ENCODE data around the gene ATP10A. TPM values are rescaled to one million over a fixed set of nuclear protein-coding genes. Genes with fewer than 3 reads are reported as not detected.
A peak's percentile ranks its signal among the peaks of the same experiment; 100 is the strongest.
"Not testable (repeated sequence)": the region's sequence is repeated elsewhere in the genome, so short reads cannot be mapped to it uniquely, and the experiment has no call there.

The ATP10A gene
- total RNA-seq, 1 donor from 2014 or later = 0.58 TPM

DNA sequence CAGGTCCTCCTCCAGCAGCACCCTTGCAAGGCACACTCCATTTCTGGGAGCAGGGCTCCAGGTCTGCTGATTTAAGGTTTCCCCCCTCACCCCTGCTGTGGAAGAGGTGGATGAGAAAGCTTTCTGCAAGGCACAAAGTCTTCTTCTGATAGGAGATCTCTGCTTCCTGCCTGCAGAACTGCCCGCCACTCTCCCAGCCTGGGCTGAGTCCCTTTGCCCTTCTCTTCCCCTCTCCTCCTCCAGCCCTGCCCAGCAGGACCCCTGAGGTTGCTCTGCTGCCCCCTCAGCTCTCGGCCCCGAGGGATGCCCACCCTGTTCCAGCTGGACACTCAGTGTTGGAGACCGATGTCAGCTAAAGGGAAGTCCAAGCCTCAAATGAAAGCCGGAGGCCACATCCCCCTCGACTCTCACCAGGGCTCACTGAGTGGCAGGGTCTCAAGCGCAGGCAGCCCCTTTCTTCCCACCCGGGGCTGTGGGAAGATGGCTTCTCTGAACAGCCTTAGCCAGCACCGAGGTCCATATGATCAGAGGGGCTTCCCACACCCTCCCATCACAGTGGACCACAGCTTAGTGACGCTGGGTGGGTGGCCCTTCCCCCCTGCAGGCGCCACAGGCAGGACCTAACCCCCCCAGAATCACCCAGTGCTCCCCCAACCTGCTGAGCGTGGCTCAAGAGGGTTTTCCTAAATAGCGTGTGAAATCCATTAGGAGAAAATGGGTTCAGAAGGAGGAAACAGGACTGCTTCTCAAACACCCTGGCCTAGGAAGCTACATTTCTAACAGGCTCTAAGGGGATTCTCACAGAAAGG is 4.0 kb downstream of the ATP10A start:
- no peak overlapping the region for H3K4me3 ChIP-seq
- intact Hi-C loops (cut with micrococcal nuclease) = no loop called here
- H3K9me3 ChIP-seq (replicated peaks) = no peaks in the 10 kb centered on the region
- H3K27me3 ChIP-seq (ENCODE audit: low read depth) = peaks cover 83% of the 10 kb centered on the region
- TF ChIP-seq, protein P1, sequence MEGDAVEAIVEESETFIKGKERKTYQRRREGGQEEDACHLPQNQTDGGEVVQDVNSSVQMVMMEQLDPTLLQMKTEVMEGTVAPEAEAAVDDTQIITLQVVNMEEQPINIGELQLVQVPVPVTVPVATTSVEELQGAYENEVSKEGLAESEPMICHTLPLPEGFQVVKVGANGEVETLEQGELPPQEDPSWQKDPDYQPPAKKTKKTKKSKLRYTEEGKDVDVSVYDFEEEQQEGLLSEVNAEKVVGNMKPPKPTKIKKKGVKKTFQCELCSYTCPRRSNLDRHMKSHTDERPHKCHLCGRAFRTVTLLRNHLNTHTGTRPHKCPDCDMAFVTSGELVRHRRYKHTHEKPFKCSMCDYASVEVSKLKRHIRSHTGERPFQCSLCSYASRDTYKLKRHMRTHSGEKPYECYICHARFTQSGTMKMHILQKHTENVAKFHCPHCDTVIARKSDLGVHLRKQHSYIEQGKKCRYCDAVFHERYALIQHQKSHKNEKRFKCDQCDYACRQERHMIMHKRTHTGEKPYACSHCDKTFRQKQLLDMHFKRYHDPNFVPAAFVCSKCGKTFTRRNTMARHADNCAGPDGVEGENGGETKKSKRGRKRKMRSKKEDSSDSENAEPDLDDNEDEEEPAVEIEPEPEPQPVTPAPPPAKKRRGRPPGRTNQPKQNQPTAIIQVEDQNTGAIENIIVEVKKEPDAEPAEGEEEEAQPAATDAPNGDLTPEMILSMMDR (IDR thresholded peaks at IDR 0.05; ENCODE audit: borderline replicate concordance) = no peak
- H3K36me3 ChIP-seq = no peaks in the 10 kb centered on the region
- H3K4me1 ChIP-seq = peaks cover 17% of the 10 kb centered on the region
- H3K27ac ChIP-seq (replicated peaks) = no peak overlapping the region
- no peak for DNase-seq

DNA sequence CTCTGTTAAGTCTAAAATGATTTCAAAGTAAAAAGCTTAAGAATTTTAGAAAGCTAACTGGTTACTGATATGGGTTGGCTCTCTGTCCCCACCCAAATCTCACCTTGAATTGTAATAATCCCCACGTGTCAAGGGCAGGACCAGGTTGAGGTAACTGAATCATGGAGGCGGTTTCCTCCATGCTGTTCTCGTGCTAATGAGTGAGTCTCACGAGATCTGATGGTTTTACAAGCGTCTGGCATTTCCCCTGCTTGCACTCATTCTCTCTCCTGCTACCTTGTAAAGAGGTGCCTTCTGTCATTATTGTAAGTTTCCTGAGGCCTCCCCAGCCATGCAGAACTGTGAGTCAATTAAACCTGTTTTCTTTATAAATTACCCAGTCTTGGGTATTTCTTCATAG is 7.1 kb downstream of the ATP10A start:
- H3K9me3 ChIP-seq (replicated peaks); intact Hi-C loops (cut with micrococcal nuclease); H3K4me1 ChIP-seq; H3K4me3 ChIP-seq; DNase-seq; H3K27ac ChIP-seq (replicated peaks); H3K36me3 ChIP-seq: not testable (repeated sequence)
- H3K27me3 ChIP-seq (ENCODE audit: low read depth) = peaks cover 70% of the 10 kb centered on the region

DNA sequence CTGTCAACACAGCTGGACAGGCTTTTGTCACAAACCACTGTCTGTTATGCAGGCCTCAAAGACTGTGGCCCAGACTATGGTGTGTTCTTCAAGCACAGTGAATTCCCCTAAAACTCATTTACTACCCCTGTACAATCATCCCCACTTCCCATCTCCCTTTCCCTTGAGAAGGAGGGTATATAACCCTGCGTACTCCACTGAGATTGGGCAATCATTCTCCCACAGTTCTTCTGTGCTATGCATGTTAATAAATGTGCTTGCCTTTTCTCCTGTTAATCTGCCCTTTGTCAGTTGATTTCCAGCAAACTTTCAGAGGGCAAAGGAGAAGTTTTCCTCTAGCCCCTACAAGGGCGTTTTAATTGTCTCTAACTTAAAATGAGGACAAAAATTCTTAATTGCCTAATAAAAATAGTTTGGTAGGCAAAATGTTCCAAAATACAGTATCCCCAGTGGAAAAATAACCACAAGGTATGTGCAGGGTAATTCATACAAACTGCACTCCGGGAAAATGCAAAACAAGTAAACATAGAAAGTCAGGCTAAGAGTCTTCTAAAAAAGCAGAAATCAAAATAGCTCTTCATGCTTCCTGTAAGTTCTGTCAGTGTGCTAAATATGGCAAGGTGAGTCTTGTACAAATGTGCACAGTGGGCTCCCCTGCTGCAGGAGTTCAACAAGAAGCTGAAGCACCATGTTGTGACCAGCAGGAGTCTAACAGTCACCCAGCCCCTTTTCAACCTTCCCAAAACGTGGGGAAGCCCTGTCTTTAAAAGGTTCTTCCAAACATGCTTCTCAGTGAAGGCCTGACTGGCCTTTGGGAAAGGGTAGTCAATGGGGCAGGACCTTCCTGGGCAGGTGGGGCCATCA is 10.2 kb downstream of the ATP10A start:
- peaks cover 71% of the 10 kb centered on the region for H3K27me3 ChIP-seq (ENCODE audit: low read depth)
- no peak for DNase-seq
- no peaks in the 10 kb centered on the region for H3K36me3 ChIP-seq
- TF ChIP-seq, protein P1 (IDR thresholded peaks at IDR 0.05; ENCODE audit: borderline replicate concordance) = no peak
- no peak overlapping the region for H3K27ac ChIP-seq (replicated peaks)
- intact Hi-C loops (cut with micrococcal nuclease) = no loop called here
- no peak overlapping the region for H3K4me3 ChIP-seq
- no peaks in the 10 kb centered on the region for H3K9me3 ChIP-seq (replicated peaks)
- H3K4me1 ChIP-seq = peaks cover 25% of the 10 kb centered on the region

DNA sequence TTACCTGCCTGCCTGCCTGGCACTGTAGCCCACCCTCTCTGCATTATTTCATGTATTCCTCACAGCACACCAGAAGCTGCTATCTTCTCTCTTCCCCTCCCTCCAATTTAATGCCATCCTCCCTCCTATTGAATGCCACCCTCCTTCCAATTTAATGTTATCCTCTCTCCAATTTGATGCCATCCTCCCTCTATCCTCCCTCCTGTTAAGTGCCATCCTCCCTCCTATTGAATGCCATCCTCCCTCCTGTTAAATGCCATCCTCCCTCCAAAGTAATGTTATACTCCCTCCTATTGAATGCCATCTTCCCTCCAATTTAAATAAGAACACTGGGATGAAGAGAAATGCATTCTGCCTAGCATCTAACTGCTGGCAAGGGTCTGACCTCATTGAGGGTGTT is 11.1 kb downstream of the ATP10A start:
- Histone ChIP-seq H3K27me3 (ENCODE audit: low read depth) (peaks cover 65% of the 10 kb centered on the region), H3K4me3 (no peak overlapping the region), H3K27ac (replicated peaks) (no peak overlapping the region), H3K4me1 (peaks cover 25% of the 10 kb centered on the region), H3K9me3 (replicated peaks) (no peaks in the 10 kb centered on the region), H3K36me3 (no peaks in the 10 kb centered on the region)
- TF ChIP-seq, protein P1 (IDR thresholded peaks at IDR 0.05; ENCODE audit: borderline replicate concordance) = no peak
- intact Hi-C loops (cut with micrococcal nuclease) = no loop called here
- no peak for DNase-seq

DNA sequence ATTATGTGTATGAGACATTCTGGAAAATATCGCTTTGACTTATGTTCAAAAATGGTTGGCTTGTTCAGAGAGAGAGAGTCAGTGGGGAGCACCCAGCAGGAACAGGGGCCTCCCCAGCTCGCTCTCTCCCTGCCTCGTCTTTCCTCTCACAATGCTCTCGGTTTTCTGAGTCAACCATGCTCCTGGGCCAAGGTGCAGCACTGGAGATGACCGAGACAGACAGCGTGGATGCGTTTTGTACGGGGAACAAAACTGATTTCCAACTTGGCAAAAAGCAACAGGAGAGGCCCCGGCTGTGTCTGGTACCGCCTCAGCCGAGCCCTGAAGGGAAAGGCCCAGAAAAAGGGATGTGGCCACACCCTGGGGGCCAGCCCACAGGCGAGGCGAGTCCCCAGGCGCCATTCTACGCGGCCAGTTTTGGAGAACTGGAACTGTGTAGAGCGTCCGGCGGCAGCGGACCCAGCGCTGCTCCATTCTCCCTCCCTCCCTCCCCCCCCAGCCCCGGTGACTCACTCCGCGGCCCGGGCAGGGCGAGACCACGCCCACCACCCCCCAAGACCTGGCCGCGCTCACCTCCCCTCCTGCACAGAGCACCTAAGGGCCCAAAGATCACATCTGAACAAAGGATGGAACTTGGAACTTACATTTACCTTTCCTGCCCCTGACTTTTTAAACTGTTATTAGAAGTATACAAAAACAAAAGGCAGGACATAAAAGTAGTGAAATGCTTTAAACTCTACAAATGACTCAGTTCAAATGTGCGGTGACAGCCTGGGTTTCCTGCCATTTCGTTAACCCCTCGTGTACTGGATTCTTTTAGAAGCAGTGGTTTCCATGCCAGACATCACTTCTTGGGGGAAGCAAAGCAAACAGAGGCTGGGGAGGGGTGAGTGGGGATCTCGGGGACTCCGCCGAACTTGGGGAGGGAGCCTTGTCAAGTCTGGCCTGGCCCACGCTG is 12.7 kb downstream of the ATP10A start:
- Histone ChIP-seq H3K4me1 (peaks cover 25% of the 10 kb centered on the region), H3K9me3 (replicated peaks) (no peaks in the 10 kb centered on the region), H3K4me3 (peak overlapping the region; percentile 59), H3K36me3 (no peaks in the 10 kb centered on the region), H3K27me3 (ENCODE audit: low read depth) (peaks cover 69% of the 10 kb centered on the region), H3K27ac (replicated peaks) (peak overlapping the region; percentile 73)
- TF ChIP-seq, protein P1 (IDR thresholded peaks at IDR 0.05; ENCODE audit: borderline replicate concordance) = no peak
- intact Hi-C loops (cut with micrococcal nuclease) = no loop called here
- DNase-seq = peak; percentile 79

All from left ventricle myocardium inferior (tissue), 1 donor.